Measurements from ENCODE around the gene STARD4. TPM values are rescaled to one million over a fixed set of nuclear protein-coding genes. Genes with fewer than 3 reads are reported as not detected.

Gene STARD4
- total RNA-seq, 1 donor from 2014 or later, result 49.1 TPM

DNA sequence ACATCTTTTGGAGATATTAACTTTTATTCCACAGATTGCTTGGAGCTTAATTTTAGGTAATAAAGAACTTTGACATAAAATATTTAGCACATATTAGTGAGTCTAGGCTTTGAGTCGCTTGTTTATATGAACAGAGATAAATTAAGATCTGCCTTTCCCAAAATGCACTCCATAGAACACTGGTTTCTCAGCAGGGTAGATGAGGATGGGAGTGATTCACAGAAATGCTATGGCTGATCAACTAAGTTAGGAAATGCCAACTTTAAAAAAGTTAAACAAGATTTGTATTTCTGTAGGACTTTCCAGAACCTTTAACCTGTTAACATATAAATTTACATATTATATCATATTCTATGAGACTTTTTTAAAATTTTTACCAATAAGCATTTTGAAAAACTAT is 65.2 kb downstream of the STARD4 start:
- TF ChIP-seq, protein P1, sequence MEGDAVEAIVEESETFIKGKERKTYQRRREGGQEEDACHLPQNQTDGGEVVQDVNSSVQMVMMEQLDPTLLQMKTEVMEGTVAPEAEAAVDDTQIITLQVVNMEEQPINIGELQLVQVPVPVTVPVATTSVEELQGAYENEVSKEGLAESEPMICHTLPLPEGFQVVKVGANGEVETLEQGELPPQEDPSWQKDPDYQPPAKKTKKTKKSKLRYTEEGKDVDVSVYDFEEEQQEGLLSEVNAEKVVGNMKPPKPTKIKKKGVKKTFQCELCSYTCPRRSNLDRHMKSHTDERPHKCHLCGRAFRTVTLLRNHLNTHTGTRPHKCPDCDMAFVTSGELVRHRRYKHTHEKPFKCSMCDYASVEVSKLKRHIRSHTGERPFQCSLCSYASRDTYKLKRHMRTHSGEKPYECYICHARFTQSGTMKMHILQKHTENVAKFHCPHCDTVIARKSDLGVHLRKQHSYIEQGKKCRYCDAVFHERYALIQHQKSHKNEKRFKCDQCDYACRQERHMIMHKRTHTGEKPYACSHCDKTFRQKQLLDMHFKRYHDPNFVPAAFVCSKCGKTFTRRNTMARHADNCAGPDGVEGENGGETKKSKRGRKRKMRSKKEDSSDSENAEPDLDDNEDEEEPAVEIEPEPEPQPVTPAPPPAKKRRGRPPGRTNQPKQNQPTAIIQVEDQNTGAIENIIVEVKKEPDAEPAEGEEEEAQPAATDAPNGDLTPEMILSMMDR (conservative IDR thresholded peaks at IDR 0.05; ENCODE audit: low read depth, low read length), result no peak
- no peak overlapping the region for H3K4me3 ChIP-seq (ENCODE audit: low read depth, low read length)
- DNase-seq (ENCODE audit: low read depth), result no peak

Other genes starting within 250 kb of the STARD4 start
- 31.8 and 58.6 TPM in 2 replicates for gene NREP, start 244.7 kb upstream of the STARD4 start, total RNA-seq

All from epithelial cell of proximal tubule (primary cell).